Neural cell (in vitro differentiated cells): Measurements from ENCODE around the gene TMEM260.

Experiments
- EZH2 ChIP-seq: fragments of 200-600, 300-800 bp; shearing (Covaris generic), sonication (generic); IDR thresholded peaks from 2 replicates; pipeline ENCODE4 v1.6.1; 2014; ENCODE audit warnings: antibody characterized with exemption, low read length, borderline replicate concordance, mild to moderate bottlenecking; ENCODE audit not compliant: insufficient read depth, poor library complexity, severe bottlenecking
- RAD21 ChIP-seq: fragments of 450-650 bp; conservative IDR thresholded peaks from 2 replicates; pipeline ENCODE4 v1.6.1; 2014; ENCODE audit warnings: antibody characterized with exemption, mild to moderate bottlenecking, moderate library complexity
- SMC3 ChIP-seq: fragments of 450-650 bp; conservative IDR thresholded peaks from 2 replicates; pipeline ENCODE4 v1.6.1; 2014; ENCODE audit warnings: antibody characterized with exemption, mild to moderate bottlenecking, moderate library complexity; ENCODE audit not compliant: poor library complexity
- TAF1 ChIP-seq: IDR thresholded peaks from 2 replicates; pipeline ENCODE4 v1.6.1; 2012; ENCODE audit warnings: low read depth
- TF ChIP-seq, protein P1 (sequence below): fragments of 450-650 bp; IDR thresholded peaks from 2 replicates; pipeline ENCODE4 v1.5.1; 2014; ENCODE audit warnings: antibody characterized with exemption, mild to moderate bottlenecking, moderate library complexity; ENCODE audit not compliant: poor library complexity, severe bottlenecking

DNA sequence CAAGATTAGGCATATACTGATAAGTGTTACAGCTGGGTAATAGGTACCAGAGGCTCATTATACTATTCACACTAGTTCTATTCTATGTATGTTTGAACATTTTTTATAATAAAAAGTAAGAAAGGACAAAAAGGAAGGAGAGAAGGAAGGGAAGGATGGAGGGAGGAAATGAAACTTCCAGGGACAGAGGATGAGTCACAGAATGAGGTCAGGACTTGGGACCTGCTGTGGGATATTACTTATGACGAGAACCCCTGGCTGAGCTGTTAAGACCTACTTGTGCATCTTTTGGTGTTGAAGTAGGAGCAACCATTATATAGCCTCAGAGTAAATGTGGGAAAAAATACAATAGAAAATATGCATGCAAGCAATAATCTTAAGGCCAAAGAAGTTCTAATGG, 16.7 kb upstream of the TMEM260 start:
- TF ChIP-seq, protein P1, sequence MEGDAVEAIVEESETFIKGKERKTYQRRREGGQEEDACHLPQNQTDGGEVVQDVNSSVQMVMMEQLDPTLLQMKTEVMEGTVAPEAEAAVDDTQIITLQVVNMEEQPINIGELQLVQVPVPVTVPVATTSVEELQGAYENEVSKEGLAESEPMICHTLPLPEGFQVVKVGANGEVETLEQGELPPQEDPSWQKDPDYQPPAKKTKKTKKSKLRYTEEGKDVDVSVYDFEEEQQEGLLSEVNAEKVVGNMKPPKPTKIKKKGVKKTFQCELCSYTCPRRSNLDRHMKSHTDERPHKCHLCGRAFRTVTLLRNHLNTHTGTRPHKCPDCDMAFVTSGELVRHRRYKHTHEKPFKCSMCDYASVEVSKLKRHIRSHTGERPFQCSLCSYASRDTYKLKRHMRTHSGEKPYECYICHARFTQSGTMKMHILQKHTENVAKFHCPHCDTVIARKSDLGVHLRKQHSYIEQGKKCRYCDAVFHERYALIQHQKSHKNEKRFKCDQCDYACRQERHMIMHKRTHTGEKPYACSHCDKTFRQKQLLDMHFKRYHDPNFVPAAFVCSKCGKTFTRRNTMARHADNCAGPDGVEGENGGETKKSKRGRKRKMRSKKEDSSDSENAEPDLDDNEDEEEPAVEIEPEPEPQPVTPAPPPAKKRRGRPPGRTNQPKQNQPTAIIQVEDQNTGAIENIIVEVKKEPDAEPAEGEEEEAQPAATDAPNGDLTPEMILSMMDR, result no peak
- TF ChIP-seq RAD21, result no peak
- TF ChIP-seq EZH2, result no peak
- TF ChIP-seq SMC3, result no peak
- TF ChIP-seq TAF1, result no peak
